Muscle of leg (tissue), 11 donors: Measurements from ENCODE around the gene GPR180. TPM values are rescaled to one million over a fixed set of nuclear protein-coding genes. Genes with fewer than 3 reads are reported as not detected.

Experiments used
- DNase-seq: peaks from one replicate; pipeline ENCODE4 v3.0.0; 2013
- H3K27ac ChIP-seq: one replicate; pipeline ENCODE4 v1.5.1; 2013; ENCODE audit warnings: mild to moderate bottlenecking, low read length, control low read depth
- H3K27me3 ChIP-seq: one replicate; pipeline ENCODE4 v1.6.1; 2013; ENCODE audit warnings: low read length; ENCODE audit not compliant: control insufficient read depth, insufficient read depth
- H3K36me3 ChIP-seq: one replicate; pipeline ENCODE4 v1.6.1; 2013; ENCODE audit warnings: low read length; ENCODE audit not compliant: control insufficient read depth, insufficient read depth
- H3K4me1 ChIP-seq: one replicate; pipeline ENCODE4 v1.6.1; 2013; ENCODE audit warnings: low read length; ENCODE audit not compliant: control insufficient read depth, insufficient read depth
- H3K4me3 ChIP-seq: one replicate; pipeline ENCODE4 v1.5.1; 2013; ENCODE audit warnings: low read length, control low read depth
- H3K9me3 ChIP-seq: replicated peaks from 2 replicates; pipeline ENCODE4 v1.6.1; 2013; ENCODE audit warnings: low read depth, low read length; ENCODE audit not compliant: control insufficient read depth
- WGBS: methylation state at CpG from one replicate; pipeline ENCODE4 v1.1.5; 2013; ENCODE audit warnings: missing lambda C conversion rate; ENCODE audit not compliant: insufficient coverage; 5-methylcytosine and 5-hydroxymethylcytosine counted together
- polyA plus RNA-seq, 8 donors: library from polyadenylated mRNA; unstranded; fragments of 120-200 nt; gene quantifications; one replicate each; pipeline versions ENCODE4 v1.2.1 to v1.2.3, GENCODE V29; 2013; ENCODE audit warnings: inconsistent platforms in 1 of 8, low replicate concordance in 1 of 8; ENCODE audit not compliant: insufficient read length in 8 of 8, insufficient read depth in 1 of 8
- total RNA-seq: library from RNA; stranded (reverse); fragments of 120-200 nt; gene quantifications from one replicate; pipeline ENCODE4 v1.2.4, GENCODE V29; 2013

GPR180 gene
- total and polyA plus RNA-seq, 9 donors = 4.7 to 9.3 (median 6.8) TPM

- Histone ChIP-seq H3K9me3 (no peaks in the 10 kb centered on the region), H3K27me3 (no peaks in the 10 kb centered on the region), H3K27ac (no peak overlapping the region), H3K4me3 (no peak overlapping the region), H3K4me1 (no peaks in the 10 kb centered on the region), H3K36me3 (peaks cover 2% of the 10 kb centered on the region)
- no peak for DNase-seq
- WGBS = no CpG with 5 or more reads among the region's 2 CpGs
Measured at GRCh38 chr13:94560116-94560515, 41.5 kb upstream of the GPR180 start.

GRCh38 chr13:94561126-94561525 lies 40.5 kb upstream of the GPR180 start:
- Histone ChIP-seq H3K36me3 (peaks cover 2% of the 10 kb centered on the region), H3K4me3 (no peak overlapping the region), H3K4me1 (no peaks in the 10 kb centered on the region), H3K27ac (no peak overlapping the region), H3K9me3 (no peaks in the 10 kb centered on the region), H3K27me3 (no peaks in the 10 kb centered on the region)
- no peak for DNase-seq
- WGBS = no CpG with 5 or more reads among the region's 3 CpGs

GRCh38 chr13:94567581-94567980 lies 34.1 kb upstream of the GPR180 start:
- Histone ChIP-seq H3K4me3 (no peak overlapping the region), H3K36me3 (peaks cover 25% of the 10 kb centered on the region), H3K27me3 (no peaks in the 10 kb centered on the region), H3K9me3 (no peaks in the 10 kb centered on the region), H3K27ac (no peak overlapping the region), H3K4me1 (no peaks in the 10 kb centered on the region)
- 69% methylated on average over 2 of the region's 3 CpGs for WGBS
- DNase-seq = no peak

DNA sequence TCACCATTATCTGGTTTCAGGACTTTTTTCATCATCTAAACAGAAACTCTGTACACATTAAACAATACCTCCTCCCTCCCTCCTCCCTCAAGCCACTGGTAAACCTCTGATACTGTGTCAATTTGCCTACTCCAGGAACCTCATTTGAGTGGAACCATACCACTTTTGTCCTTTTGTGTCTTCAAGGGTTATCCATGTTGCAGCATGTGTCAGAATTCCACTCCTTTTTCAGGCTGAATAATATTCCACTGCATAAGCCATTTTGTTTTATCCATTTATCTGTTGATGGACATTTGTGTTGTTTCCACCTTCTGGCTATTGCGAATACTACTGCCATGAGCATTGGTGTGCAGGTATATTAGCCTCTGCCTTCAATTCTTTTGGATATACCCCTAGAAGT lies 33.2 kb upstream of the GPR180 start:
- Histone ChIP-seq H3K4me1 (no peaks in the 10 kb centered on the region), H3K4me3 (no peak overlapping the region), H3K27me3 (no peaks in the 10 kb centered on the region), H3K9me3 (no peaks in the 10 kb centered on the region), H3K36me3 (peaks cover 31% of the 10 kb centered on the region), H3K27ac (no peak overlapping the region)
- no CpG with 5 or more reads among the region's 1 CpG for WGBS
- no peak for DNase-seq

- H3K27me3 ChIP-seq = no peaks in the 10 kb centered on the region
- H3K27ac ChIP-seq = no peak overlapping the region
- no peaks in the 10 kb centered on the region for H3K9me3 ChIP-seq
- peaks cover 39% of the 10 kb centered on the region for H3K36me3 ChIP-seq
- no peak for DNase-seq
- H3K4me1 ChIP-seq = no peaks in the 10 kb centered on the region
- H3K4me3 ChIP-seq = no peak overlapping the region
- 82% methylated on average over 3 of the region's 3 CpGs for WGBS
Measured at GRCh38 chr13:94569615-94570014, 32.0 kb upstream of the GPR180 start.

- Histone ChIP-seq H3K27ac (no peak overlapping the region), H3K4me3 (no peak overlapping the region), H3K9me3 (no peaks in the 10 kb centered on the region), H3K36me3 (peaks cover 29% of the 10 kb centered on the region), H3K27me3 (no peaks in the 10 kb centered on the region), H3K4me1 (no peaks in the 10 kb centered on the region)
- WGBS = no CpG with 5 or more reads among the region's 1 CpG
- DNase-seq = no peak
Measured at GRCh38 chr13:94579063-94579462, 22.6 kb upstream of the GPR180 start.

DNA sequence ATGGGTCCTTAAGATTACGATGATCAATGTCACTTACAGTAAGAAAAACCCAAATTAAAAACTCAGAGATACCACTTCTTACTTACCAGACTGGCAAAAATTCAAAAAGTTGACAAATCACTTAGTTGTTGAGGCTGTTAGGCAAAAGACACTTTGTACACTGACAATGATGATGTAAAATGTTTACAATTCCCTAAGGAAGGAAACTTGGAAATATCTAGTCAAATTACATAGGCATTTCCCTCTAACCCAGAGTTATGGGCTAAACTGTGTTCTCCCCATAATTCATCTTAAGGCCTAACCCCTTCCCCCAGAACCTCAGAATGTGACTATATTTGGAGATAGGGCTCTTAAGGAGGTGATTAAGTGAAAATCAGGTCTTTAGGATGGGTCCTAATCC lies 17.7 kb upstream of the GPR180 start:
- Histone ChIP-seq H3K27me3 (no peaks in the 10 kb centered on the region), H3K36me3 (peaks cover 23% of the 10 kb centered on the region), H3K27ac (no peak overlapping the region), H3K4me1 (no peaks in the 10 kb centered on the region), H3K9me3 (no peaks in the 10 kb centered on the region), H3K4me3 (no peak overlapping the region)
- WGBS = no CpG with 5 or more reads among the region's 1 CpG
- DNase-seq = no peak

GRCh38 chr13:94585543-94586101 lies 16.0 kb upstream of the GPR180 start:
- Histone ChIP-seq H3K36me3 (peaks cover 15% of the 10 kb centered on the region), H3K27ac (no peak overlapping the region), H3K4me1 (no peaks in the 10 kb centered on the region), H3K27me3 (no peaks in the 10 kb centered on the region), H3K4me3 (no peak overlapping the region), H3K9me3 (no peaks in the 10 kb centered on the region)
- DNase-seq = no peak
- WGBS = 97% methylated on average over 5 of the region's 6 CpGs

DNA sequence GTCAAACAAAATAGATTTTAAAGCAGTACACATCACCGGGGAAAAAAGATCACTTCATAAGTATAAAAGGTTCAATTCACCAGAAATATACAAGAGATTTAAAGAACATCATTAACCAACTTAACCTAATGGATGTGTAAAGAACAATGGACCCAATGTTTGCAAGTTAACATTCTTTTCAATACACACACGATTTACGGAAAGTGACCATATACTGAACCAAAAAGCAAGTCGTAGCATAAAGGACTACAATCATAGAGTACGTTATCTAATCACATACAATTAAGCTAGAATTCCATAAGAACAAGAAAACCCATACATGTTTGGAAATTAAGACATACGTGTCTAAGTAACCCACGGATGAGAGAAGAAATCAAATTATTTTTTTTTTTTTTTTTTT lies 15.3 kb upstream of the GPR180 start:
- Histone ChIP-seq H3K36me3 (peaks cover 16% of the 10 kb centered on the region), H3K4me1 (no peaks in the 10 kb centered on the region), H3K9me3 (no peaks in the 10 kb centered on the region), H3K4me3 (no peak overlapping the region), H3K27me3 (no peaks in the 10 kb centered on the region), H3K27ac (no peak overlapping the region)
- 83% methylated on average over 1 of the region's 7 CpGs for WGBS
- no peak for DNase-seq

DNA sequence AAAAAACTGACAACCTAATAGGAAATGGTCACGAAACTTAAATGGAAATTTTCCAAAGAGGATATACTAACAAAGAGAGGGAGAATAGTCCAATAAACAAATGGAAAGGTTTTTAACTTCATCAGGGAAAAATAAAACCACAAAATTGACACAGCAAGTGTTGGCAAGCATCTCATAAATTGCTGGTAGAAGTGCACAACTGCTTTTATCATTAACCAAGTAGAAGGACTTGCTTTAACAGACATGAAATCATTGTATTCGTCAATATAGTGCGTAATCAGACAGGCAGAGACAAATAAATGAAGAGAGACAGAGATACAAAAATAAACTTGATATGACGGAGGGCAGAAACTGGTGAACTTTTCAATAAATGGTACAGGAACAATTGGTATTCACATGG lies 13.1 kb upstream of the GPR180 start:
- Histone ChIP-seq H3K27me3 (no peaks in the 10 kb centered on the region), H3K4me3 (no peak overlapping the region), H3K9me3 (no peaks in the 10 kb centered on the region), H3K4me1 (no peaks in the 10 kb centered on the region), H3K36me3 (peaks cover 8% of the 10 kb centered on the region), H3K27ac (no peak overlapping the region)
- DNase-seq = peak; percentile 73
- WGBS = 60% methylated on average over 2 of the region's 4 CpGs

DNA sequence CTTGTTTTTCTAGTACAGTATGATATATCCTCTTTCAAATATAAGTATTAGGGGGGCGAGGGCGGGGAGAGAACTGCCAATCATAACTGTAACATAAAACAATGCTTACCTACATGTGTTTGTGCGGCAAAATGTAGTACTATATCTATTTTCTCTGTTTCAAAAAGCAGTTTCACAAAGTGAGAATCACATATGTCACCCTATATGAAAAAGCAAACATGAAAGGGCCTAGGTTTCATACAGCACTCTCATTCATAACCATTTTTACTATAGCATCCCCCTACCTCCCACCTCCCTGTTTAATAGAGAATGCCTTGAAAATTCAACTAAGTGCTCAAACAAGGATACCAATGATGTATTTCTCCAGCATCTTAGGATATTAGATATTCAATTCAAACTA lies 10.9 kb upstream of the GPR180 start:
- no peak overlapping the region for H3K4me3 ChIP-seq
- peaks cover 6% of the 10 kb centered on the region for H3K36me3 ChIP-seq
- no peak overlapping the region for H3K27ac ChIP-seq
- no peak for DNase-seq
- WGBS = no CpG with 5 or more reads among the region's 3 CpGs
- peaks cover 10% of the 10 kb centered on the region for H3K4me1 ChIP-seq
- H3K27me3 ChIP-seq = no peaks in the 10 kb centered on the region
- H3K9me3 ChIP-seq = no peaks in the 10 kb centered on the region
